ENCODE results near the gene MSX2. TPM values are rescaled to one million over a fixed set of nuclear protein-coding genes. Genes with fewer than 3 reads are reported as not detected.
"Not testable (repeated sequence)": the region's sequence is repeated elsewhere in the genome, so short reads cannot be mapped to it uniquely, and the experiment has no call there.

The MSX2 gene
- total and polyA plus RNA-seq, 4 experiments from 2014 or later, result 0.30 TPM; not detected in 3

DNA sequence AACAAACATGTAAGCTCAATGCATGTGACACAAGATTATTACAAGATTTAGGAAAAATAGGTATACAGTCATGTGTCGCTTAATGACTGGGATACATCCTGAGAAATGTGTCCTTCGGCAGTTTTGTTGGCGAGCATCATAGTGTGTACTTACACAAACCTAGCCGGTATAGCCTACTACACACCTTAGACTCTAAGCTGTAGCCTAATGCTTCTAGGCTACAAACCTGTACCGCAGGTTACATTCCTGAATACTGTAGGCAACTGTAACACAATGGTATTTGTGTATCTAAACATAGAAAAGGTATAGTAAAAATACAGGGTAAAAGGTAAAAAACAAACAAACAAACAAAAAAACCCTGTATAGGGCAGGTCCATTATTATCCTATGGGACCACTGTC, 27.7 kb downstream of the MSX2 start:
- Histone ChIP-seq H3K9me3 (ENCODE audit: control insufficient read depth in 1 of 2, low read length in 2 of 2) (no peaks in the 10 kb centered on the region), H3K27me3 (ENCODE audit: insufficient read depth, low read length) (peaks cover 12% of the 10 kb centered on the region), H3K4me1 (ENCODE audit: insufficient read depth, low read length) (no peaks in the 10 kb centered on the region), H3K27ac (ENCODE audit: low read depth, low read length) (no peak overlapping the region), H3K36me3 (ENCODE audit: insufficient read depth, low read length) (no peaks in the 10 kb centered on the region), H3K4me3 (ENCODE audit: low read length in 2 of 2) (no peak overlapping the region)
- Mint-ChIP-seq H3K9me3 (peaks cover 0 to 4% (median 0%) of the 10 kb centered on the region in 8 donors), H3K27ac (no peak overlapping the region), H3K4me3 (no peak overlapping the region), H3K36me3 (no peaks in the 10 kb centered on the region), H3K27me3 (peaks cover 39 to 46% of the 10 kb centered on the region in 2 donors), H3K4me1 (no peaks in the 10 kb centered on the region)
- intact Hi-C loops (cut with micrococcal nuclease), result no loop called here
- no peak for DNase-seq
- ChIA-PET CTCF (ENCODE audit: partially characterized antibody) (no interaction called here), POLR2A (ENCODE audit: partially characterized antibody) (no interaction called here)

DNA sequence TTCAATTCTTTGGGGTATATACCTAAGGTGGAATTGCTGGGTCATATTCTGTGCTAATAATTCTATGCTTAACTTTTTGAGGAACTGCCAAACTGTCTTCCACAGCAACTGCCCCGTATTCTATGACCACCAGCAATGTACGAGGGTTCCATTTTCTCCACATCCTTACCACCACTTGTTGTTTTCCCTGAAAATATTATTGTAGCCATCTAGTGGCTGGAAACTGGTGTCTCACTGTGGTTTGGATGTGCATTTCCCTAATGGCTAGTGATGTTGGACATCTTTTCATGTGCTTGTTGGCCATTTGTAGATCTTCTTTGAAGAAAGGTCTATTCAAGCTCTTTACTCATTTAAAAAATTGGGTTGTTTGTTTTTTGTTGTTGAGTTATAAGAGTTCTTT, 30.7 kb downstream of the MSX2 start:
- intact Hi-C loops (cut with micrococcal nuclease), result no loop called here
- H3K4me3 Mint-ChIP-seq, result no peak overlapping the region
- Histone ChIP-seq H3K27ac (ENCODE audit: low read depth, low read length) (no peak overlapping the region), H3K9me3 (ENCODE audit: control insufficient read depth in 1 of 2, low read length in 2 of 2) (no peaks in the 10 kb centered on the region), H3K4me1 (ENCODE audit: insufficient read depth, low read length) (no peaks in the 10 kb centered on the region), H3K4me3 (ENCODE audit: low read length in 2 of 2) (no peak overlapping the region), H3K27me3 (ENCODE audit: insufficient read depth, low read length) (peaks cover 12% of the 10 kb centered on the region), H3K36me3 (ENCODE audit: insufficient read depth, low read length) (no peaks in the 10 kb centered on the region)
- CTCF ChIA-PET (ENCODE audit: partially characterized antibody), result no interaction called here
- peaks cover 0 to 3% (median 0%) of the 10 kb centered on the region in 8 donors for H3K9me3 Mint-ChIP-seq
- no peak for DNase-seq
- H3K36me3 Mint-ChIP-seq, result no peaks in the 10 kb centered on the region
- POLR2A ChIA-PET (ENCODE audit: partially characterized antibody), result no interaction called here
- H3K27ac Mint-ChIP-seq, result no peak overlapping the region
- no peaks in the 10 kb centered on the region for H3K4me1 Mint-ChIP-seq
- H3K27me3 Mint-ChIP-seq, result peaks cover 20 to 26% of the 10 kb centered on the region in 2 donors

DNA sequence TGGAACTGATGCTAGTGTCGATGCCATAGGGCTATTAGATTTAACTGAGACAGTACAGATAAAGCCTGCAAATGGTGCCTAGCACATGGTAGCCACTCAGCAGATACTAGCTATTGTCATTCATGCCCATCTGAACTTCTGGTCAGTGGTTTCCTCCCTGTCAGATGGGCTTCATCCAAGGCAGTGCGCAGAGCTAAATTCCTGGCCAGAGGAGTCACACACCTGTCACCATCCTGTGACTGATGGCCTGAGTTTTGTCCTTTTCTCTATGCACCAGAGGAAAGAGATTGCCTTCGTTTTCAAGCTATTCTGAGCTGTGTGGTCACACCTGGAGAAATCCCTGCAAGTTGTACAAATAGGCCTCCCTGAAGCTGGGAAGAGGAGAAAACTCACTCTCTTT, 34.7 kb downstream of the MSX2 start:
- no peak for DNase-seq
- H3K4me3 Mint-ChIP-seq, result no peak overlapping the region
- intact Hi-C loops (cut with micrococcal nuclease), result no loop called here
- H3K9me3 ChIP-seq (ENCODE audit: control insufficient read depth in 1 of 2, low read length in 2 of 2), result no peaks in the 10 kb centered on the region
- H3K27me3 Mint-ChIP-seq, result peaks cover 8% of the 10 kb centered on the region in 2 donors
- H3K36me3 Mint-ChIP-seq, result no peaks in the 10 kb centered on the region
- POLR2A ChIA-PET (ENCODE audit: partially characterized antibody), result no interaction called here
- peaks cover 0 to 3% (median 0%) of the 10 kb centered on the region in 8 donors for H3K9me3 Mint-ChIP-seq
- CTCF ChIA-PET (ENCODE audit: partially characterized antibody), result no interaction called here
- H3K27ac Mint-ChIP-seq, result no peak overlapping the region
- no peaks in the 10 kb centered on the region for H3K36me3 ChIP-seq (ENCODE audit: insufficient read depth, low read length)
- H3K4me3 ChIP-seq (ENCODE audit: low read length in 2 of 2), result no peak overlapping the region
- no peaks in the 10 kb centered on the region for H3K4me1 ChIP-seq (ENCODE audit: insufficient read depth, low read length)
- H3K27ac ChIP-seq (ENCODE audit: low read depth, low read length), result no peak overlapping the region
- H3K4me1 Mint-ChIP-seq, result no peaks in the 10 kb centered on the region
- H3K27me3 ChIP-seq (ENCODE audit: insufficient read depth, low read length), result no peaks in the 10 kb centered on the region

DNA sequence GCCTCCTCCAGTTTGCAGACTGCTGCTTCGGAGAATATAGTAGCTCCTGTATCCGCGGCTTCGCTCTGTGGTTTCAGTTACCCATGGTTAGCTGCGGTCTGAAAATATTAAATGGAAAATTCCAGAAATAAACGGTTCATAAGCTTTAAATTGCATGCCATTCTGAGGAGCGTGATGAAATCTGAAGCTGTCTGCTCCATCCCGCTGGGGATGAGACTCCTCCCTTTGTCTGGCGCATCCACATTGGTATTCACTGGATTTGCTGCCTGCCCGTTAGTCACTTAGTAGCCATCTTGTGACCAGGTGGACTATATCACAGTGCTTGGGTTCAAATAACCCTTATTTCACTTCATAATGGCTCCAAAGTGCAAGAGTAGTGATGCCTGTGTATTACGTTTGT, 36.3 kb downstream of the MSX2 start:
- Mint-ChIP-seq H3K27me3 (peaks cover 4 to 8% of the 10 kb centered on the region in 2 donors), H3K4me1 (no peaks in the 10 kb centered on the region), H3K9me3 (peaks cover 0 to 3% (median 0%) of the 10 kb centered on the region in 8 donors), H3K36me3 (no peaks in the 10 kb centered on the region), H3K27ac (no peak overlapping the region), H3K4me3 (no peak overlapping the region)
- POLR2A ChIA-PET (ENCODE audit: partially characterized antibody), result no interaction called here
- H3K9me3 ChIP-seq (ENCODE audit: control insufficient read depth in 1 of 2, low read length in 2 of 2), result no peaks in the 10 kb centered on the region
- no peaks in the 10 kb centered on the region for H3K27me3 ChIP-seq (ENCODE audit: insufficient read depth, low read length)
- H3K4me1 ChIP-seq (ENCODE audit: insufficient read depth, low read length), result no peaks in the 10 kb centered on the region
- intact Hi-C loops (cut with micrococcal nuclease), result no loop called here
- CTCF ChIA-PET (ENCODE audit: partially characterized antibody), result interaction anchor here (0.8 kb wide), 1 partner anchor 341 kb away, joined by 3 read pairs; no protein-coding TSS in a partner anchor
- H3K27ac ChIP-seq (ENCODE audit: low read depth, low read length), result no peak overlapping the region
- H3K4me3 ChIP-seq (ENCODE audit: low read length in 2 of 2), result no peak overlapping the region
- H3K36me3 ChIP-seq (ENCODE audit: insufficient read depth, low read length), result no peaks in the 10 kb centered on the region
- DNase-seq, result no peak

DNA sequence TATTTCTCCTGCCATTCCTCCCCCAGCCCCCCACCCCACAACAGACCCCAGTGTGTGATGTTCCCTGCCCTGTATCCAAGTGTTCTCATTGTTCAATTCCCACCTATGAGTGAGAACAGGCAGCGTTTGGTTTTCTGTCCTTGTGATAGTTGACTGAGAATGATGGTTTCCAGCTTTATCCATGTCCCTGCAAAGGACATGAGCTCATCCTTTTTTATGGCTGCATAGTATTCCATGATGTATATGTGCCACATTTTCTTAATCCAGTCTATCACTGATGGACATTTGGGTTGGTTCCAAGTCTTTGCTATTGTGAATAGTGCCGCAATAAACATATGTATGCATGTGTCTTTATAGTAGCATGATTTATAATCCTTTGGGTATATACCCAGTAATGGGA, 37.0 kb downstream of the MSX2 start:
- H3K27me3 Mint-ChIP-seq; DNase-seq; H3K27ac Mint-ChIP-seq; H3K9me3 ChIP-seq (ENCODE audit: control insufficient read depth in 1 of 2, low read length in 2 of 2); intact Hi-C loops (cut with micrococcal nuclease); H3K4me3 ChIP-seq (ENCODE audit: low read length in 2 of 2); H3K36me3 Mint-ChIP-seq; H3K4me3 Mint-ChIP-seq; H3K4me1 Mint-ChIP-seq; H3K27me3 ChIP-seq (ENCODE audit: insufficient read depth, low read length); H3K9me3 Mint-ChIP-seq; H3K36me3 ChIP-seq (ENCODE audit: insufficient read depth, low read length); H3K27ac ChIP-seq (ENCODE audit: low read depth, low read length); H3K4me1 ChIP-seq (ENCODE audit: insufficient read depth, low read length); POLR2A ChIA-PET (ENCODE audit: partially characterized antibody): not testable (repeated sequence)
- CTCF ChIA-PET (ENCODE audit: partially characterized antibody), result interaction anchor here (0.8 kb wide), 1 partner anchor 342 kb away, joined by 3 read pairs; no protein-coding TSS in a partner anchor

DNA sequence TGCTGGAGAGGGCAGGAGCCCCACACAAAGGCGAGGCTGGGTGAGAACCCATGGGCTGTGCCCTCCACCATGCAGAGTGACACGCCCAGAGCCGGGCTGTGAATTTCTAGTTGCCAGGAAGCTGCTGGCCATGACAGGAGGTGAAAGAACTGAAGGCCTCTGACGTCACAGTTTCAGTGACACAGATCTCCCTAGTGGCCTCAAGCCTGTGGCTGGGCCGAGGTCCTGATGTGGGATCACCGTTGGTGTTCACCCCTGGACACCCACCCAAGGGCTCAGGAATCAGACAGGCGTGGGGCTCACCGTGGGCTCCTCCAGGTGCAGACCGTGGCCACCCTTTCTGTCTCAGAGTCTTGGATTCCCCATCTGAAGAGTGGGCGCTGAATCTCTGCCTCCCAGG, 39.9 kb downstream of the MSX2 start:
- no peaks in the 10 kb centered on the region for H3K36me3 ChIP-seq (ENCODE audit: insufficient read depth, low read length)
- H3K4me1 ChIP-seq (ENCODE audit: insufficient read depth, low read length), result no peaks in the 10 kb centered on the region
- H3K27ac ChIP-seq (ENCODE audit: low read depth, low read length), result no peak overlapping the region
- no peaks in the 10 kb centered on the region for H3K9me3 ChIP-seq (ENCODE audit: control insufficient read depth in 1 of 2, low read length in 2 of 2)
- DNase-seq, result no peak
- peaks cover 2 to 3% of the 10 kb centered on the region in 2 donors for H3K27me3 Mint-ChIP-seq
- H3K27me3 ChIP-seq (ENCODE audit: insufficient read depth, low read length), result no peaks in the 10 kb centered on the region
- ChIA-PET POLR2A (ENCODE audit: partially characterized antibody) (no interaction called here), CTCF (ENCODE audit: partially characterized antibody) (no interaction called here)
- peaks cover 0 to 5% (median 2%) of the 10 kb centered on the region in 8 donors for H3K9me3 Mint-ChIP-seq
- no peak overlapping the region for H3K4me3 ChIP-seq (ENCODE audit: low read length in 2 of 2)
- H3K4me3 Mint-ChIP-seq, result no peak overlapping the region
- H3K27ac Mint-ChIP-seq, result peak overlapping the region in 1 of 7 donors; percentile 59
- intact Hi-C loops (cut with micrococcal nuclease), result no loop called here
- peaks cover 0 to 4% (median 0%) of the 10 kb centered on the region in 4 donors for H3K4me1 Mint-ChIP-seq
- H3K36me3 Mint-ChIP-seq, result no peaks in the 10 kb centered on the region

DNA sequence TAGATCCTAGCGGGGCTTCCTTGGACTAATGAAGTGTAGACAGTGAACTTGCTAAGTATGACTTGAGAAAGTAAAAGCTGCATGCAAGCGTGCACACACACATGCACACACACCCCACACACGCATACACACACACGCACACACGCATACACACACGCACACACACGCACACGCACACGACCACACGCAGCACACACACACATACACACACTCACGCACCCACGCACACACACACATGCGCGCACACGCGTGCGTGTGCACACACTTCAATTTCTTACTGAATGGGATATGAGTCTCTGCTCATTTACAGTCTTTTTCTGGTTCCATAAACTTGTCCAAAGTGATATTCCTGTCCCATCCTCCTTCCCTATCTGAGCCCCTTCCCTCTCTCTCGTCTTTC, 41.2 kb downstream of the MSX2 start:
- Mint-ChIP-seq H3K36me3 (no peaks in the 10 kb centered on the region), H3K27ac (no peak overlapping the region), H3K9me3 (peaks cover 0 to 3% (median 2%) of the 10 kb centered on the region in 8 donors), H3K27me3 (peaks cover 2 to 3% of the 10 kb centered on the region in 2 donors), H3K4me3 (no peak overlapping the region), H3K4me1 (peaks cover 0 to 4% (median 0%) of the 10 kb centered on the region in 4 donors)
- Histone ChIP-seq H3K27ac (ENCODE audit: low read depth, low read length) (no peak overlapping the region), H3K4me3 (ENCODE audit: low read length in 2 of 2) (no peak overlapping the region), H3K27me3 (ENCODE audit: insufficient read depth, low read length) (no peaks in the 10 kb centered on the region), H3K36me3 (ENCODE audit: insufficient read depth, low read length) (no peaks in the 10 kb centered on the region), H3K4me1 (ENCODE audit: insufficient read depth, low read length) (no peaks in the 10 kb centered on the region), H3K9me3 (ENCODE audit: control insufficient read depth in 1 of 2, low read length in 2 of 2) (no peaks in the 10 kb centered on the region)
- intact Hi-C loops (cut with micrococcal nuclease), result no loop called here
- ChIA-PET CTCF (ENCODE audit: partially characterized antibody) (no interaction called here), POLR2A (ENCODE audit: partially characterized antibody) (no interaction called here)
- DNase-seq, result no peak

DNA sequence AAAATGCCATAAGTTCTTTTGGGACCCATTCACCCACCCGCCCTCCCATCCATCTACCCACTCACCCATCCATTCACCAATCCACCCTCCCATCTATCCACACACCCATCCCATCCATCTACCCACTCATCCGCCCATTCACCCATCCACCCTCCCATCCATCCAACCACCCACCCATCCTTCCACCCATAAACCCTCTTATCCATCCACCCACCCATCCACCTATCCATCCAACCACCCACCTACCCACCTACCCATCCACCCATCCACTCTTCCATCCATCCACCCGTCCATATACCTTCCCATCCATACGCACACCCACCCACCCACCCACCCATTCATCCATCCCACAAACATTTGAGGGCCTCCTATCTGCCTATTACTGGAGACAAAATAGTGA, 43.3 kb downstream of the MSX2 start:
- peaks cover 4 to 7% of the 10 kb centered on the region in 2 donors for H3K27me3 Mint-ChIP-seq

More for the DNA sequence above, 43.3 kb downstream of the MSX2 start:
- Histone ChIP-seq H3K36me3 (ENCODE audit: insufficient read depth, low read length) (no peaks in the 10 kb centered on the region), H3K27ac (ENCODE audit: low read depth, low read length) (no peak overlapping the region), H3K4me3 (ENCODE audit: low read length in 2 of 2) (no peak overlapping the region), H3K9me3 (ENCODE audit: control insufficient read depth in 1 of 2, low read length in 2 of 2) (no peaks in the 10 kb centered on the region), H3K4me1 (ENCODE audit: insufficient read depth, low read length) (no peaks in the 10 kb centered on the region), H3K27me3 (ENCODE audit: insufficient read depth, low read length) (no peaks in the 10 kb centered on the region)
- intact Hi-C loops (cut with micrococcal nuclease), result no loop called here
- no peak for DNase-seq
- CTCF ChIA-PET (ENCODE audit: partially characterized antibody), result no interaction called here
- POLR2A ChIA-PET (ENCODE audit: partially characterized antibody), result no interaction called here
- Mint-ChIP-seq H3K27ac (no peak overlapping the region), H3K36me3 (no peaks in the 10 kb centered on the region), H3K9me3 (peaks cover 0 to 9% (median 2%) of the 10 kb centered on the region in 8 donors), H3K4me3 (no peak overlapping the region), H3K4me1 (peaks cover 0 to 4% (median 0%) of the 10 kb centered on the region in 4 donors)
